ENCODE measurements around the gene ACACA.

- no peak for TF ChIP-seq POLR2A (IDR thresholded peaks at IDR 0.05; ENCODE audit: low read length)
- no peak for TF ChIP-seq GATA1 (IDR thresholded peaks at IDR 0.05; ENCODE audit: low read depth, low read length)
Observed at GRCh38 chr17:37211136-37211535, 195.5 kb downstream of the ACACA start.
